ENCODE data around the gene RTEL1. TPM values are rescaled to one million over a fixed set of nuclear protein-coding genes. Genes with fewer than 3 reads are reported as not detected.
"Not testable (repeated sequence)": the region's sequence is repeated elsewhere in the genome, so short reads cannot be mapped to it uniquely, and the experiment has no call there.

RTEL1 gene
- polyA plus RNA-seq, 3 donors = 1.0 to 15.5 (median 4.8) TPM

DNA sequence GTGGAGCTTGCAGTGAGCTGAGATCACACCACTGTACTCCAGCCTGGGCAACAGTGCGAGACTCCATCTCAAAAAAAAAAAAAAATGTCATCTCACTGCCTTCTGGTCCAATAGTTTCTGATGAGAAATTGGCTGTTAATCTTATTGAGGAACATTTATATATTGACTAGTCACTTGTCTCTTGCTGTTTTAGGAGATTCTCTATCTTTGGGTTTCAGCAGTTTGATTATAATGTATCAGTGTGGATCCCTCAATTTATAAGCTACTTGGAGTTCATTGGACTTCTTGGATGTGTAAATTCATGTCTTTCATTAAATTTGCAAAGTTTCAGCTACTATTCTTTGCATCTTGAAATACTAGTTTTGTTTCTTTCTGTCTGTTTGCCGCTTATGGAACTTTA, 60.9 kb downstream of the RTEL1 start:
- Mint-ChIP-seq H3K4me3 (no peak overlapping the region), H3K36me3 (peaks cover 63 to 94% of the 10 kb centered on the region in 2 donors)
- no peak overlapping the region for H3K4me2 ChIP-seq (replicated peaks; ENCODE audit: extremely low read depth, low read length, poor library complexity, severe bottlenecking)

DNA sequence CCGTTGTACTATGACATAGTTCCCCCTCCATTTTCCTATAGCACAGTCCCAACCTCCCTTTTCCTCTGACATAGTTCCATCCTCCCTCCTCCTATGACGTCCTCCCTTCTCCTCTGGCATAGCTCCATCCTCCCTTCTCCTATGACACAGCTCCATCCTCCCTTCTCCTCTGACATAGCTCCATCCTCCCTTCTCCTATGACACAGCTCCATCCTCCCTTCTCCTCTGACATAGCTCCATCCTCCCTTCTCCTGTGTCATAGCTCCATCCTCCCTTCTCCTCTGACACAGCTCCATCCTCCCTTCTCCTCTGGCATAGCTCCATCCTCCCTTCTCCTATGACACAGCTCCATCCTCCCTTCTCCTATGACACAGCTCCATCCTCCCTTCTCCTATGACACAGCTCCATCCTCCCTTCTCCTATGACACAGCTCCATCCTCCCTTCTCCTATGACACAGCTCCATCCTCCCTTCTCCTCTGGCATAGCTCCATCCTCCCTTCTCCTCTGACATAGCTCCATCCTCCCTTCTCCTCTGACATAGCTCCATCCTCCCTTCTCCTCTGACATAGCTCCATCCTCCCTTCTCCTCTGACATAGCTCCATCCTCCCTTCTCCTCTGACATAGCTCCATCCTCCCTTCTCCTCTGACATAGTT, 65.0 kb downstream of the RTEL1 start:
- peaks cover 54% of the 10 kb centered on the region for H3K79me2 ChIP-seq (ENCODE audit: insufficient read depth, low read length)
- H3K27ac Mint-ChIP-seq; DNase-seq; H3K4me1 ChIP-seq (ENCODE audit: control insufficient read depth in 1 of 2, insufficient read depth in 2 of 2, low read length in 2 of 2); intact Hi-C loops (cut with micrococcal nuclease); H3K27ac ChIP-seq (ENCODE audit: low read depth in 1 of 2, low read length in 2 of 2); H3K4me3 Mint-ChIP-seq; H2AFZ ChIP-seq (ENCODE audit: insufficient read depth, low read depth, low read length, poor library complexity, severe bottlenecking); H3K9ac ChIP-seq (ENCODE audit: insufficient read depth, low read length, poor library complexity, severe bottlenecking); H3K27me3 ChIP-seq (ENCODE audit: control insufficient read depth in 2 of 2, insufficient read depth in 2 of 2, low read length in 2 of 2); H3K4me2 ChIP-seq (replicated peaks; ENCODE audit: extremely low read depth, low read length, poor library complexity, severe bottlenecking); H3K27me3 Mint-ChIP-seq (ENCODE audit: low read depth in 3 of 3); H3K4me3 ChIP-seq (replicated peaks in 1 of 3; ENCODE audit: low read depth in 2 of 3, low read length in 3 of 3): not testable (repeated sequence)
- H4K20me1 ChIP-seq (ENCODE audit: insufficient read depth, low read length) = peaks cover 68% of the 10 kb centered on the region
- peaks cover 38 to 81% of the 10 kb centered on the region in 2 donors for H3K36me3 ChIP-seq (replicated peaks in 1 of 2; ENCODE audit: control insufficient read depth in 1 of 2, insufficient read depth in 2 of 2, low read length in 2 of 2)
- peaks cover 17 to 23% of the 10 kb centered on the region in 2 donors for H3K9me3 ChIP-seq (replicated peaks in 1 of 2; ENCODE audit: control insufficient read depth in 1 of 2, insufficient read depth in 1 of 2, low read length in 2 of 2)
- Mint-ChIP-seq H3K9me3 (peaks cover 19 to 31% (median 25%) of the 10 kb centered on the region in 7 donors), H3K4me1 (peaks cover 10% of the 10 kb centered on the region), H3K36me3 (peaks cover 55 to 90% of the 10 kb centered on the region in 2 donors)
- 97% methylated on average over 2 of the region's 2 CpGs for WGBS (ENCODE audit: insufficient coverage)

More for the DNA sequence above, 60.9 kb downstream of the RTEL1 start:
- peaks cover 14 to 32% (median 29%) of the 10 kb centered on the region in 7 donors for H3K9me3 Mint-ChIP-seq
- intact Hi-C loops (cut with micrococcal nuclease) = no loop called here
- H3K9me3 ChIP-seq (replicated peaks in 1 of 2; ENCODE audit: control insufficient read depth in 1 of 2, insufficient read depth in 1 of 2, low read length in 2 of 2) = peaks cover 14 to 24% of the 10 kb centered on the region in 2 donors
- H3K27me3 Mint-ChIP-seq (ENCODE audit: low read depth in 3 of 3) = peaks cover 0 to 1% (median 0%) of the 10 kb centered on the region in 3 donors
- no peak overlapping the region for H3K9ac ChIP-seq (ENCODE audit: insufficient read depth, low read length, poor library complexity, severe bottlenecking)
- H3K4me1 Mint-ChIP-seq = no peaks in the 10 kb centered on the region
- peaks cover 36 to 89% of the 10 kb centered on the region in 2 donors for H3K36me3 ChIP-seq (replicated peaks in 1 of 2; ENCODE audit: control insufficient read depth in 1 of 2, insufficient read depth in 2 of 2, low read length in 2 of 2)
- no peak for DNase-seq
- no peaks in the 10 kb centered on the region for H3K4me1 ChIP-seq (ENCODE audit: control insufficient read depth in 1 of 2, insufficient read depth in 2 of 2, low read length in 2 of 2)
- H3K4me3 ChIP-seq (replicated peaks in 1 of 3; ENCODE audit: low read depth in 2 of 3, low read length in 3 of 3) = no peak overlapping the region
- no peak overlapping the region for H3K27ac ChIP-seq (ENCODE audit: low read depth in 1 of 2, low read length in 2 of 2)
- H4K20me1 ChIP-seq (ENCODE audit: insufficient read depth, low read length) = peaks cover 78% of the 10 kb centered on the region
- peaks cover 73% of the 10 kb centered on the region for H3K79me2 ChIP-seq (ENCODE audit: insufficient read depth, low read length)
- TF ChIP-seq, protein P1, sequence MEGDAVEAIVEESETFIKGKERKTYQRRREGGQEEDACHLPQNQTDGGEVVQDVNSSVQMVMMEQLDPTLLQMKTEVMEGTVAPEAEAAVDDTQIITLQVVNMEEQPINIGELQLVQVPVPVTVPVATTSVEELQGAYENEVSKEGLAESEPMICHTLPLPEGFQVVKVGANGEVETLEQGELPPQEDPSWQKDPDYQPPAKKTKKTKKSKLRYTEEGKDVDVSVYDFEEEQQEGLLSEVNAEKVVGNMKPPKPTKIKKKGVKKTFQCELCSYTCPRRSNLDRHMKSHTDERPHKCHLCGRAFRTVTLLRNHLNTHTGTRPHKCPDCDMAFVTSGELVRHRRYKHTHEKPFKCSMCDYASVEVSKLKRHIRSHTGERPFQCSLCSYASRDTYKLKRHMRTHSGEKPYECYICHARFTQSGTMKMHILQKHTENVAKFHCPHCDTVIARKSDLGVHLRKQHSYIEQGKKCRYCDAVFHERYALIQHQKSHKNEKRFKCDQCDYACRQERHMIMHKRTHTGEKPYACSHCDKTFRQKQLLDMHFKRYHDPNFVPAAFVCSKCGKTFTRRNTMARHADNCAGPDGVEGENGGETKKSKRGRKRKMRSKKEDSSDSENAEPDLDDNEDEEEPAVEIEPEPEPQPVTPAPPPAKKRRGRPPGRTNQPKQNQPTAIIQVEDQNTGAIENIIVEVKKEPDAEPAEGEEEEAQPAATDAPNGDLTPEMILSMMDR (IDR thresholded peaks at IDR 0.05) = no peak
- H2AFZ ChIP-seq (ENCODE audit: insufficient read depth, low read depth, low read length, poor library complexity, severe bottlenecking) = no peak overlapping the region
- 93% methylated on average over 2 of the region's 2 CpGs for WGBS (ENCODE audit: insufficient coverage)
- H3K27ac Mint-ChIP-seq = peak overlapping the region in 1 of 7 donors; percentile 3
- no peaks in the 10 kb centered on the region for H3K27me3 ChIP-seq (ENCODE audit: control insufficient read depth in 2 of 2, insufficient read depth in 2 of 2, low read length in 2 of 2)

DNA sequence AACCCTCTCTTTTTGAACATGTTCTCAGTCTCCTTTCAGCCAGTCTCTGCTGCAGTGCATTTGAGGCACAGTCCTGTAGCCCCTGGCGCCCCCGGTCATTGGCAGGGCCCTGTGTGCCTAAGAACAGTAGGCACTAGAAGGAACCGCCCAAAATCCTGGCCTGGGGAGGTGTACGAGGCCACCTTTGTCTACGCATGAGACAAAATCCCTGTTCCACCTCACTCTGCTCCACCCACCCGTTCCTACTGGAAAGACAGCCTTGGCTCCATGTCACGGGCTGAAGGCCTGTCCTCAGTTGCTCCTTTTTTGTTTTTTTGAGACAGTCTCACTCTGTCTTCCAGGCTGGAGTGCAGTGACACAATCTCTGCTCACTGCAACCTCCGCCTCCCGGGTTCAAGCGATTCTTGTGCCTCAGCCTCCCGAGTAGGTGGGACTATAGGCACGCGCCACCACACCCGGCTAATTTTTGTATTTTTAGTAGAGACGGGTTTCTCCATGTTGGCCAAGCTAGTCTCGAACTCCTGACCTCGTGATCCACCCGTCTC, 72.1 kb downstream of the RTEL1 start:
- intact Hi-C loops (cut with micrococcal nuclease) = not testable (repeated sequence)

More for the DNA sequence above, 72.1 kb downstream of the RTEL1 start:
- not testable (repeated sequence) for H3K27ac ChIP-seq (ENCODE audit: low read depth in 1 of 2, low read length in 2 of 2); H3K9me3 Mint-ChIP-seq; H3K9ac ChIP-seq (ENCODE audit: insufficient read depth, low read length, poor library complexity, severe bottlenecking); H3K27me3 Mint-ChIP-seq (ENCODE audit: low read depth in 3 of 3); H3K4me3 Mint-ChIP-seq; H3K27me3 ChIP-seq (ENCODE audit: control insufficient read depth in 2 of 2, insufficient read depth in 2 of 2, low read length in 2 of 2); DNase-seq; H3K4me2 ChIP-seq (replicated peaks; ENCODE audit: extremely low read depth, low read length, poor library complexity, severe bottlenecking); H3K9me3 ChIP-seq (replicated peaks in 1 of 2; ENCODE audit: control insufficient read depth in 1 of 2, insufficient read depth in 1 of 2, low read length in 2 of 2); H2AFZ ChIP-seq (ENCODE audit: insufficient read depth, low read depth, low read length, poor library complexity, severe bottlenecking); H3K4me3 ChIP-seq (replicated peaks in 1 of 3; ENCODE audit: low read depth in 2 of 3, low read length in 3 of 3)
- Mint-ChIP-seq H3K27ac (peak overlapping the region in 1 of 7 donors; percentile 81), H3K36me3 (peaks cover 42 to 51% of the 10 kb centered on the region in 2 donors), H3K4me1 (peaks cover 21% of the 10 kb centered on the region)
- peaks cover 0 to 11% of the 10 kb centered on the region in 2 donors for H3K4me1 ChIP-seq (ENCODE audit: control insufficient read depth in 1 of 2, insufficient read depth in 2 of 2, low read length in 2 of 2)
- 67% methylated on average over 16 of the region's 18 CpGs for WGBS (ENCODE audit: insufficient coverage)
- H3K36me3 ChIP-seq (replicated peaks in 1 of 2; ENCODE audit: control insufficient read depth in 1 of 2, insufficient read depth in 2 of 2, low read length in 2 of 2) = peaks cover 36 to 79% of the 10 kb centered on the region in 2 donors
- H4K20me1 ChIP-seq (ENCODE audit: insufficient read depth, low read length) = peaks cover 95% of the 10 kb centered on the region
- H3K79me2 ChIP-seq (ENCODE audit: insufficient read depth, low read length) = peaks cover 40% of the 10 kb centered on the region
